HS-27A (cell line): ENCODE measurements around the gene CAMK1D.

Source experiments
- DNase-seq: peaks from one replicate; pipeline ENCODE4 v3.0.0-alpha.2; 2012; ENCODE audit warnings: low read depth, missing footprints

CAMK1D gene

DNA sequence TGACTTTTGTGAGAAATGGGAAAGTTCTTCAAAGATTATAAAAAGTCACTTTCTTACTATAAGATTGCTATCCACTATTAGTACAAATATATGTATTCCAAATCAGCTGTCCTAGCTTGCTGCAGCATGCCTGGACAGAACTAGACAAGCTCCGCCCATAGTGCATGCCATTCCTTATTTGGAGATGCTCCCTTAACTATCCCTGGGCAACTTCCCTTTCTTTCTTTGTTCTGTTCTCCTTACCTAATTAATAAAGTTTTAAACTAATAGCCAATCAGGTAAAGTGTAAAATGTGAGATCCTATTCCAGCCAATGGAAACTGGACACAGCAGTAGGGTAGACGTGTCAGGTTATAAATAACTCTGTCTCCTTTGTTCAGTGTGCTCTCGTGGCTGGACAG is 281.9 kb downstream of the CAMK1D start:
- DNase-seq, result no peak

DNA sequence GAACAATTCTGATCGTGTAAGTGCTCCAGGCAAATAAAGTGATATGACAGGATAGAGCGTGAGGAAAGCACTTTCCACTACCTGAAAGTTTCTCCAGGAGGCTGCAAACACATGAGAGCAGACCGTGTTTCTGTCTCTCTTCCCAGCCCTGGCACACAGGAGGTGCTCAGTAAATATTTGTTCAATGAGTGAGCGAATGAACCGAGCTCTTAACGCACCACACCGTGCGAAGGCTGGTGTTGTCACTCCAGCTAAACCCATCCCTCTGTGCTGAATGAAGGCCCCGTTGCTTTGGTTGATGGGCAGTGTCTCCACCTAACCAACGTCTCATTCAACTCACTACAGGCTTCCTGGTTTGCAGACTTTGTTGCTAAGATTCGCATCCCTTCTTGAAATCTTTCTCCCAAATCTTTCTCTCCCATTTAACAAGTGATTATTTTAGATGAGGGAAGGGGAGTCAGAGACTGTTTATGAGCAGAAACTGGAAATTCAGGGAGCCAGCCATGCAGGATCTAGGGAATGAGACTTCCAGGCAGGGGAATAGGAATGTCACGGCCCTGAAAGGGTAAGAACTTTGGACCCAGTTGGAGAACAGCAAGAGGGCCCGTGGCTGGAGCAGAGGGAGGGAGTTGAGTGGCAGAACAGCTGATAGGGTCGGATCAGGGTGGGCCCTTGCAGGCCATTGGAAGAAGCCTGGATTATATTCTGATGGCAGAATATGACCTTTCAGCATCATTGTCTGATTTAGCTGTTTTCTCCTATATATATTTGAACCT is 282.6 kb downstream of the CAMK1D start:
- DNase-seq, result no peak

DNA sequence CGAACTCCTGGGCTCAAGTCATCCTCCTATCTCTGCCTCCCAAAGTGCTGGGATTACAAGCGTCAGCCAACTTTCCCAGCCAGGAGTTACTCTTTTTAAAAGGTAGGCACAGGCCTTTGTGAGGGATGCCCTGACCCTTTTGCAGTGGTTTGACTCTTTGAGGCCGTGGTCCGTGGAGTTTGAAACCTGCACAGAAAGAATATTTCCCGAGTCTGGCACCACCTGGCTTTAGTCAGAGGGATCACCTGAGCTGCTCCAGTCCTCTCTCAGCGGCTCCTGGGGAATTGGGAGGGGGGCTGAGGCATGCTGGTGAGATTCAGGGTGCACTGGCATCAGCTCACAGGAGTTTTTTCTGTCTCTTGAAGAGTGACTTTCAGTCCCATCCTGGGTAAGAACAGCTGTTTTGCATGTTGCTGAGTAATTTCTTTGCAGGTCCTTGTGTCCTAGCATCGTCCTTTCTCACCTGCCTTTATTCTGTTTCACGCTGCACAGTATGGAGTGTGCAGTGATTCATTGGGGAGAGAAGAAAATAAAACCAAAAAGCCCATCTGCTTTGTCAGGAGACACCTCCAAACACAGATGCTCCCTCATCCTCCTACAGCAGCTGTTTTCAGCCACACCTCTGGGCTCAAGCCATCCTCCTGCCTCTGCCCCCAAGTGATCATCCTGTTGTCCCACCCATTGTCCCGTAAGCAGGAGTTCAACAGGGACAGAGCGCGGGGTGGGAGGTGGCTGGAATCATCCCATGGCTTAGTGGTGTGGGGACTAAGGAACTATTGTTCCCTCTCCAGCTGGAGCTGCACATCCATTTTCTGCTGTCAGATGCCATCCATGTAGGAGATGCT is 284.7 kb downstream of the CAMK1D start:
- DNase-seq, result no peak

DNA sequence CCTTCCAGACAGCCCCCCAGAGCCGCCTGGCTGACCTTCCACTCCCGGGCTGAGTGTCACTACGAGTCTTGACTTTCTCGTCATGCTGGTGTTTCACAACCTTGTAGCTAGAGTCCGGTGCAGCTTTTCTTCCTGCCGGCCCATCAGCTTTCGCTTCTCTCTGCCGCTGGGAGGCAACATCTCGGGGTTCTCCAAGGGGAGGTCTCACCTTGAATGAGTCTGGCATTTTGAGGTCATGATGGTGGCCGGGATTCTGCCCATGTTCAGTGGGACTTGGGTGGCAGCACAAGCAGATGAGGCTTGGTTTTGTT is 285.2 kb downstream of the CAMK1D start:
- no peak for DNase-seq

DNA sequence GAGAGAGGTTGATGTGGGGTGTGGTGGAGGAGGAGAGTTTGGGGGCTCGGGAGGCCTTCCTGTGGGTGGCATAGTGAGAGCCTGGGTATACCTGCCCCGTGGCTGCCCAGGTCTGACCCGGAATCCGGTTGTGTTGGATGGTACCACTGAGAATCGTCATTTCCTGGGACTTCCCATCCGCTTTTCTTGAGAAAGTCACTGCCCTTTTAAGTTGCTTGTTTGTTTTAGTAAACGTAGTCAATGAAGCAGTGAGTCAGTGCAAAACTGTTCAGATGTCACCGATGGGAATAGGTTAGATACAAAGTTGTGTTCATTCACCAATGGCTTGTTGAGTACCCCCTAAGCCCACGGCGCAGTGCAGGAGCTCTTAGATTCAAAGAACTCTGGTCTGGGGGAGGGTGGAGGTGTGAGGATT is 285.8 kb downstream of the CAMK1D start:
- DNase-seq, result no peak

DNA sequence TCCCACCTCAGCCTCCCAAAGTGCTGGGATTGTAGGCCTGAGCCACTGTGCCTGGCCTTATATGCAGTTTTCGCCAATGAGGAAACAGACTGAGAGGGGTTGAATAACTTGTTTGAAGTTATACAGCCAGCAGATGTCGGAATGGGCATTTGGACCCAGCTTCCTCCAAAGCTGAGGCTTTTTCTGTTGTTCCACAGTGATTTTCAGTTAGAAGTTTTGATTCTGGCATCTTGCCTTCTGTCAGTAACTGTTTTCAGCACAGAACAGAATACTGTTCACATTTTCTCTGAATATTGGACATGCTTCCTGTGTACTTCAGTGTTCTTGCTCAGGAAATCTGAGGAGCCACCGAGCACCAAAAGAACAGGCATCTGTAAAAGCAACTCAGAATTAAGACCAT is 287.2 kb downstream of the CAMK1D start:
- DNase-seq, result no peak

DNA sequence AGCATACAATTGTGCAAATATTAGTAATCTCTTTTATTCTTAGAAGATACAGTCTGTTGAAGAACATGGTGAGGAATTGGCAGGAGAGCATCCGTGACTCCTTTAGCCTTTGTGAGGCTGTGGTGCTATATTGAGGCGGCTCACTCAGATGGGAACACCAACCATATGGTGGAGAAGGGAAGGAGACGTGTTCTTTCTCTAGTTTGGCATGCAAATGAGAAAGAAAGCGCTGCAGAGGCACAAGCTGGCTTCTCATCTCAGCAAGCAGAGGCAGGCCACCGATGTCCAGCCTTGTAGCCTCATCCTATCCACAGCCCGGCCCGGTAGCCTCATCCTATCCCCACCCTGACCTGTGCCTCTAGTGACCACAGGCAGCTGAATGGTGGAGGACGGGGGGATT is 288.3 kb downstream of the CAMK1D start:
- DNase-seq, result no peak

DNA sequence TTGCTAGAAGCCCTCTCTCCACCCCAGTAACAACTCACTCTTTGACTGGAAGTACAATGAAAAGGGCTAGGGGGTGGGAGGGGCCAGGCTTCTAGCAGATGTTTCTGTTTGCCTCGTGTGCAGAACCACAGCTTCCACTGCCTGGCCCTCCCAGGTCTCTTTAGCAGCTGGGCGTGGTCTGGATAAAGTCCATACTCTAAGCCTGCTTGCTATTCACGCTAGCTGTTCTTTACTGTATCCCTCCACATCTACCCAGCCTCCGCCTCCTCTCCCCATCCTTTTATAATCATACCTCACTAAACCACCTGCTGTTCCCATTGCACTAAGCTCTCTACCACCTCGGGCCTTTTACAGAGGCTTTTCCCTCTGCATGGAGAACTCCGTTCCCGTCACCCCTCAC is 288.8 kb downstream of the CAMK1D start:
- no peak for DNase-seq

DNA sequence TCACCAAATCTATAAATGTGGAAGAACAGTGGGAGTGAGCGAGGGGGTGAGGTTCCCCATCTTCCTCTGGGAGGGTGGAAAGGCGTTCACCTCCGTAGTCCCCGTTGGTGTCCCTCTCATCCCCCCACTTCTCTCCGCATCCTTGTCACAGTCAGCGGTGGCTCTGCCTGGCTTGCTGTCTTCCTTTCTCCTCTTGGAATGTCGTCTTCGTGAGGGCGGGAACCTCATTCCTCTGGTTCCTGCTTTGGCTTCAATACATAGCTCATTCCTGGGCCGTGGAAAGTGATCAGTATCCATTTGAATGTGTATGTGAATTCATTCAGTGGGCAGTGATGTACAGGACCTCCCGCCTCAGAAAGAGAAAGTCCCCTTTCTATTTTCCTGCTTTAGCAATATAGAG is 289.4 kb downstream of the CAMK1D start:
- DNase-seq, result no peak

DNA sequence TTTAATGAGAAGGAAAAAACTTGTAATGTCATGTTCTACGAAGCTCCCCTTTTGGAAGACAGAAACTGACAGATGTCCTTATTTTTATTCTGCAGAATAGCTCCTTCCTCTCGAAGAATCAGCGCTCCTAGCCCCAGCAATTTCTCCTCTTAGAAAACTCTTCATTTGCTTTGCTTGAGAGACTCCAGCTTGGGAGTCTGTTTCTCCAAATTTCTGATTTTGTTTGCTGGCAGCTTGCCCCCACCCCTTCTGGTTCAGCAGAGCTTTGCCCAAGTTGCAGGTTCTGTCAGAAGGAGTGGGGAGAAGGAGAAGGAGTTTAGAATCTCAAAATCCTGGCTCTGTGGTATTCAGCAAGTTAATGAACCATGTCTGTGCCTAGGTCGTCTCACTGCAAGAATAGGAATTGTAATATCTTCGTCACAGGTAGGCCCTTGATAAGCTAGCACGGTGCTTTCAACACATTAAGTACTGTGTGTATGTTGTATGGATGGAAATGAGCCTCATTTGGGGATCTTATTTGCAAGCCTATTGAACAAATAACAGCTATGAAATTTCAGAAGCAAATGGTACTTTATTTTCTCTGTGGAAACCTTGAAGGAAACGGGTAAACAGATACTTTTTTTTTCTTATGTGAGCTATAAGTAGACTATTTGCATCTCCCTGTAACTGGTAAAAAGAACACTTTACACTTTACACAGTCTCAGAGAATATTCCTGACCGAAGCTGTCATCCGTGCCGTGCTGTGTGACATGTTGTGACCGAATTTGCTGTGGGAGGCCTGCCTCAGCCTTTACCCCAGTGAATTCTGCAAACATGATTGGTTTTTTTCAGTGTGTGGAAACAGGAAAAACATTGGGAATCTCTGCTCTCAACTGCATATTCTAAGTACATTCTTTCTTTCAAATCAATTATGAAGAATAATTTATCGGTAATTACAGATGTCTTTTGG is 290.9 kb downstream of the CAMK1D start:
- no peak for DNase-seq

DNA sequence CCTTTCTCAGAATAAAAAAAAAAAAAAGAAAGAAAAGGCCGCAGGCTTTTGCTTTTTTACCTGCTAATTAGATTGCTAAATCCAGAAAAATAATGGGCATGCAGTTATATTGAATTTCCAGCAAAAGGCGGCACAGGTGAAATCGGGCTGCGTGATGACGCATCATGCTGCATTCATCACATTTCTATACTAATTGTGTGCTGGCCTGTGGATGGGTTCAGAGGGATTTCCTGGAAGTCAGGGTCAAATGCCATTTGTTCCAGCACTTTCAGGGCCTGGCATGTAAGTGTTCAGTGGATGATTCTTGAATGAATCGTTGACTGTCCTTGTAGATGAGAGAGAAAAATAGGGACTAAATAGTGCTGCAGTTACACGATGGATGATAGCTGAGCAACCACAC is 292.7 kb downstream of the CAMK1D start:
- DNase-seq, result no peak

DNA sequence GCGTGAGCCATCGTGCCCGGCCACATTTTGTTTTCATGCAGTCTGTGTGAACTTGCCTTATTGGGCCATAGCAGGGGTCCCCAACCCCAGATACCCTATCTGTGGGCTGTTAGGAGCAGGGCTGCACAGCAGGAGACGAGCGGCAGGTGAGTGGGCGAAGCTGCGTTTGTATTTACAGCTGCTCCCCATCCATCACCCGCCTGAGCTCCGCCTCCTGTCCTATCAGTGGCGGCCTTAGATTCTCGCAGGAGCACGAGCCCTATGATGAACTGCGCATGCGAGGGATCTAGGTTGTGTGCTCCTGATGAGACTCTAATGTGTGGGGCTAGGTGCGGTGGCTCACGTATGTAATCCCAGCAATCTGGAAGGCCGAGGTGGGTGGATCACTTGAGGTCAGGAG is 293.9 kb downstream of the CAMK1D start:
- DNase-seq, result no peak

DNA sequence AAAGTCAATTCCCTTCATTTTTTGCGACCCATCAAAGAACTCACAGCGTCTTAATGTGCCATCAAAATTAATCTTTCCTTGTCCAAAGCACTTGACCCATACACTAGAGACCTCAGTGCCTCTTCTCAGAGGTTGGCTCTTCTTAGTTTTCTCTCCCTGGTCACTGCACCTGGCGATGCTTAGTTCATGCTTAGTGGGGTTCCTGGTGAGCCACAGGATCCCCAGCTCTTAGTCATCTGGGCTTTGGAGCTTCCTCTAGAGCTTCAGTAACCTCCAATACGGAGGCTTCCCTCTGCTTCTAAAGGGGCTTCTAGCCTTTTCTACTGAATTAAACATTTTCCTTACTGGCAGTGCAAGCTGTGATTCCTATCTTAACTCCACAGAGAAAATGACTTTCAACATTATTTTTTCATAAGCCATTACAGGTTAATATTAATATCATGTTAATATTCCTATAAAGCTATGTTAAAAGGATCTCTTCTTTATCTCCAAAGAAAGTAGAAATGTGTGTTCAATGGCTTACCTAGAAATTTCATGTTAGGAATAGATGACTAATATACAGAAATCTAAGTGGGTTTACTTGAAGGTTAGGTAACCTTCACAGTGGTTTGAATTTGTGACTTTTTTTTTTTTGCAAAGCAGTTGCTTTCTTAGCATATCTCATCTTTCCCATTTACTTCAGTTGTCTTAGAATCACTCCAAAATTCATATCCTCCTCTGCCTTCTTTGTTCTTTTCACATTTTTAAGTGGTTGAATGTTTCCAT is 295.2 kb downstream of the CAMK1D start:
- DNase-seq, result no peak

DNA sequence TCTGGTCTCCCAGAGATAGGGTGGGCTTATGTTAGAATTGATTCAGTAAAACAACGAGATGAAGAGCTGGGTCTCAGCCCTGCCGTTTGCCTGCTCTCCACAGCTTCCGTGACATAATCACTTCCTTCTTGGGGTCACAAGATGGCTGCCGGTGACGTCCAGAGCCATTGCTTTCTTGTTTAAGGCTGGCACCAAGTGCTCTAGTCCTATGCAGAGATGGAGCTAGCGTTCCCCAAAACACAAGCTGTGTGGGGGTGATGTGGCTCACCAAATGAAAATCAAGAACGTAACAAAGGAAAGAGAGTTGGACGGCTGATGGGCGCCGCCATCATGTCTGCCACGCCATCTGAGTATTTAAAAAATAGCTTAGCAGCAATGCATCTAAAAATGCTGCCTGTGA is 296.1 kb downstream of the CAMK1D start:
- DNase-seq, result no peak

DNA sequence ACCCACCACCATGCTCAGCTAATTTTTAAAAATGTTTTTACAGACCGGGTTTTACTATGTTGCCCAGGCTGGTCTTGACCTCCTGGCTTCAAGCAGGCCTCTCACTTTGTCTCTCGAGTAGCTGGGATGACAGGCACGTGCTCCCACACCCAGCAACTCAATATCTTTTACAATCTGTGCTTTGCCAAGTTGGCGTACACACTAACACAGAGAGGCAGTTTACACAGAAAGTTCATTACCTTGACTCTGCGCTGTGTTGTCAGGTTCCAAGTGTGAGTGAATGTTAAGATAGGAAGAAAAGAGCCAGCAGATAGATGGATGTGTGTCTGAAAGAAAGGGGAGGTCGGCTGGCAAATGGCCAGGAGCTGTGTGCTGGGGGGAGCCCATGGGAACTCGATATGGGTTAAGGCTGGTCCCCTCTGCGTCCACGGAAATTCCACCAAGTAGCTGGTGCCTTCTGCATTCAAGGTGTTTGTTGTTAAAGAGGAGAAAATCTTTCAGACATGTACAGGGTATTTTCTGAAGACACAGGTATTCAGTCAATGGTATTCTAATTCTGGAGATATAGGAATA is 299.8 kb downstream of the CAMK1D start:
- no peak for DNase-seq

DNA sequence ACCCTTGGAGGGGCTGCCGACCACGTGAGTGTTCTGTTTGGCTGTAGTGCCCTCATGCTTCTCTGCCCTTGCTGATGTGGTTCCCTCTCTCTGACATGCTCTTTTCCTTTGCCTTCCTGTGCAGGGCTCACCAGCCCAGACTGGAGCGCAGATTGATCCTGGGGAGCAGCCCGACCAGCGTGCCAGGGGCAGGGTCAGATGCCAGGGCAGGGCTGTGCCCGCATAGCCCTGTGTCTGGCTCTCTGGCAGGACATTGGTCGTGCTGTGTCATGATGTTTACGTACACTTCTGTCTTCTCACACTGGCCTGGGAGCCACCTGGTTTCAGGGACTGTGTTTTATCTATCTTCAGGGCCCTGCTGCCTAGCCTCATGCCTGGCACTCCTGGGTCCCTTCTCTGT is 300.8 kb downstream of the CAMK1D start:
- no peak for DNase-seq

DNA sequence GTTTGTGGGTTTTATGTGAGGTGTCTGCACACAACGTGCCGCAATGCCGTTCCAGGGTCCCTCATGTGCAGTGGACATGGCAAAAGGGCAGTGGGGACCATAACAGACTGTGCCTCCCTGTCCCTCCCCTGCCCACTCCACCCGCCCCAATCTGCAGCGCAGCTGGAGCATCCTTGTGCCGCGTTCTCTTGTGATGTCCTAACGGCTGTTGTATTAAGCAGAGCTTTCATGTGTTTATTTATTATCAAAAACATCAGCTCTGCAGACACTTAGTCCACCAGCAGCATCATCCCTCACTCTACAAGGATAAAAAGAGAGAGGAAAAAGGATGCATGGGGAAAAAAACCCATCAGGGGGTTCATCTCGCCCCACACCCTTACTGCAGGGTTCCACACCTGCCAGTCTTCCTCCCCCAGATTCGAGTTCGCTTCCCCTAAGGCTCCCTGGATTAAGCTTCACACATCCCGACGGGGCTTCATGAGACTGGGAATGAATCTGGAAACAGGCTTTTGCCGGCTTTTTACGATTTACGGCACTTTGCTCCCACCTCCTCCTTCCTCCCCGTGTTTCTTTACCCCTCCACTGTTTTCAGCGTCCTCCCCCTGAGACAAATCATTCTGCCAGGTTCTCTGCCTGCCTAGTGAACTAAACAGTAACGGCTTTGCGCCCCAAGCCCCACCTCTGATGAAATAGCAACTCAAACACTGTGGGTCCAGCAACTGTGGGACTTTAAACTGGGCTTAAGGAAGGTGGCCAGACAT is 301.4 kb downstream of the CAMK1D start:
- DNase-seq, result no peak

DNA sequence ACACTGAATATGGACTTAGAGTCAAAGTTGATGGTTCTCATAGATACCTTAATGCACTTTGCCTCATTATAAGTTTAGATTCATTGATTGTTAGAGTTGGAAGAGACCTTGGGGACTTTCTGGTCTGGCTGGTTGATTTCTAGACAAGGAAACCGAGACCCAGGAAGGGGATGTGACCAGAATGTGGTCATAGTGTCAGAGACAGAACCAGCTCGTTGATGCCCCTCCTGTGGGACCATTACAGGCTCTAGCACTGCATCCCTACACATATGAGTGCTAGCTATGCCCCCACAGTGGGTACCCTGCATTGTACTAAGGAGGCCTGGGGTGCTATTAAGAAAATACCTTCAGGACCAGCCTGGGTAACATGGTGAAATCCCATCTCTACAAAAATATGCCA is 306.6 kb downstream of the CAMK1D start:
- no peak for DNase-seq

DNA sequence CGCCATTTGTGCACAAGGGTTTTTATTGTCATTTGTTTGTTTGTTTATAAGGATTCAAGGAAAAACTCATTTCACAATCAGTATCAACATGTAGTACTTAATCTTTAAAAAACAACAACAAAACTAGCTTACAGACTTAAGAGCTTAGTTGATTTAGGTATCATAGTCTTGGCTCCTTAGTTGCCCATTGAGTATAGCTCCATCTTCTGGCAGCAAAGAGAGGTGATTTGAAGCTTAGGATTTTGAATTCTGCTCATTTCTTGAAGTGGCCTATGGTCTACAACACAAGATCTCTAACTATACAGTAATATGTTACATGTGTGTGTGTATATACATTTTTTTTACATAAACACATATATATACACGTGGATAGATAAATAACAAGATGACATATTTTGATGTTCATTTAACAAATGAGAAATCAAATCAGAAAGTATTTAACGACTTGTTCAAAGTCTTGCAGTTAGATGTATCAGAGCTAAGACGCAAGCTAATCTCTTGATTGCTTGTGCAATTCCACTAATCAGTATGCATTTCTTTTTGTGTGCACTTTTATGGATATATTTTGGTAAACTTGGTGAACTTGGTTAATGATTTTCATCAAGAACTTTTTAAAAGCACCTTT is 307.3 kb downstream of the CAMK1D start:
- DNase-seq, result no peak

DNA sequence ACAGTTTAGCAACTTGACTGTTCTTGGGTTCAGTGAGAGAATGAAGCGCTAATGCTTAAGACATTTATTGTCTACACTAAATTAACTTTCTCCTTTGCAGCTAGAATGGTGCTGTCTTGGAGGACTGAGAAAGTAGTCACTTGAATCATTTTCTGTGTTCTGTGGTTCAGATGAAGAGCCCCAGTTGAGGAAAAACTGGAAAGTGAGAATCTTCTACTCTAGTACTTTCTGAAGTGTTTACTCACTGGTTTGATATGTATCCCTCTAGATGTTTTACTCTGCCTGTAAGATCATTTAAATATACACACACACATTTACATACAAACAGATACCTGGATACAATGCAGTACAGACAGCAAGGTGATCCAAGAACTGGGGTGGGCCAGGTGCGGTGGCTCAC is 308.1 kb downstream of the CAMK1D start:
- DNase-seq, result no peak
